ENCODE data around the gene PHF13.
"Not testable (repeated sequence)": the region's sequence is repeated elsewhere in the genome, so short reads cannot be mapped to it uniquely, and the experiment has no call there.

PHF13 gene

GRCh38 chr1:6587261-6588005, 26.1 kb upstream of the PHF13 start:
- DNase-seq (ENCODE audit: low spot score) = no peak

- DNase-seq (ENCODE audit: low spot score) = no peak
Observed at GRCh38 chr1:6588128-6588892, 25.2 kb upstream of the PHF13 start.

GRCh38 chr1:6588893-6589520, 24.5 kb upstream of the PHF13 start:
- DNase-seq (ENCODE audit: low spot score) = no peak

- no peak for DNase-seq (ENCODE audit: low spot score)
Observed at GRCh38 chr1:6590046-6590445, 23.5 kb upstream of the PHF13 start.

- DNase-seq (ENCODE audit: low spot score) = no peak
Observed at GRCh38 chr1:6591222-6591621, 22.3 kb upstream of the PHF13 start.

GRCh38 chr1:6591644-6592043, 21.9 kb upstream of the PHF13 start:
- DNase-seq (ENCODE audit: low spot score) = no peak

- no peak for DNase-seq (ENCODE audit: low spot score)
Observed at GRCh38 chr1:6592441-6592840, 21.1 kb upstream of the PHF13 start.

- DNase-seq (ENCODE audit: low spot score) = no peak
Observed at GRCh38 chr1:6592865-6593593, 20.5 kb upstream of the PHF13 start.

- DNase-seq (ENCODE audit: low spot score) = no peak
Observed at GRCh38 chr1:6593810-6594209, 19.7 kb upstream of the PHF13 start.

- no peak for DNase-seq (ENCODE audit: low spot score)
Observed at GRCh38 chr1:6594977-6595740, 18.4 kb upstream of the PHF13 start.

GRCh38 chr1:6596351-6596750, 17.2 kb upstream of the PHF13 start:
- DNase-seq (ENCODE audit: low spot score) = no peak

GRCh38 chr1:6596886-6597776, 16.4 kb upstream of the PHF13 start:
- DNase-seq (ENCODE audit: low spot score) = no peak

- no peak for DNase-seq (ENCODE audit: low spot score)
Observed at GRCh38 chr1:6597777-6598131, 15.8 kb upstream of the PHF13 start.

GRCh38 chr1:6599141-6599975, 14.2 kb upstream of the PHF13 start:
- peak; percentile 46 for DNase-seq (ENCODE audit: low spot score)

- DNase-seq (ENCODE audit: low spot score) = not testable (repeated sequence)
Observed at GRCh38 chr1:6599991-6600390, 13.5 kb upstream of the PHF13 start.

GRCh38 chr1:6600410-6601048, 13.0 kb upstream of the PHF13 start:
- DNase-seq (ENCODE audit: low spot score) = no peak

GRCh38 chr1:6601049-6601922, 12.2 kb upstream of the PHF13 start:
- DNase-seq (ENCODE audit: low spot score) = peak; percentile 39
